Cardiac muscle cell (in vitro differentiated cells and primary cell): ENCODE results near the gene ARHGEF6. TPM values are rescaled to one million over a fixed set of nuclear protein-coding genes. Genes with fewer than 3 reads are reported as not detected.
A peak's percentile ranks its signal among the peaks of the same experiment; 100 is the strongest.
"Not testable (repeated sequence)": the region's sequence is repeated elsewhere in the genome, so short reads cannot be mapped to it uniquely, and the experiment has no call there.

Experiments
- DNase-seq, 2 donors: peaks; one replicate each; pipeline versions ENCODE4 v3.0.0 to v3.0.0-alpha.2; 2010 to 2017; ENCODE audit warnings: low read depth in 1 of 2, low spot score in 1 of 2
- H3K27ac ChIP-seq: fragments of 200-600 bp; sonication (generic); 2 replicates; pipeline ENCODE4 v1.5.1; 2016
- H3K27me3 ChIP-seq: fragments of 200-600 bp; sonication (generic); 2 replicates; pipeline ENCODE4 v1.6.0; 2016; ENCODE audit warnings: control low read depth
- H3K36me3 ChIP-seq: fragments of 200-600 bp; sonication (generic); 2 replicates; pipeline ENCODE4 v1.5.1; 2016; ENCODE audit warnings: control low read depth
- H3K4me1 ChIP-seq: fragments of 200-600 bp; sonication (generic); 2 replicates; pipeline ENCODE4 v1.8.1; 2017; ENCODE audit warnings: low read depth, mild to moderate bottlenecking, mixed run types
- H3K4me3 ChIP-seq: fragments of 200-600 bp; sonication (generic); 2 replicates; pipeline ENCODE4 v1.5.1; 2016; ENCODE audit warnings: mild to moderate bottlenecking
- H3K9me3 ChIP-seq: fragments of 200-600 bp; sonication (generic); 2 replicates; pipeline ENCODE4 v1.5.1; 2017; ENCODE audit warnings: low read depth, mild to moderate bottlenecking, control low read depth
- CTCF ChIP-seq: IDR thresholded peaks from 2 replicates; pipeline ENCODE4 v1.5.1; 2012; ENCODE audit warnings: low read depth, mild to moderate bottlenecking, low read length
- polyA plus RNA-seq: library from polyadenylated mRNA; unstranded; fragments of >200 nt; fragmentation: Nextera tagmentation; extraction: Ambion mirVana; gene quantifications from 2 replicates; pipeline ENCODE4 v1.2.1, GENCODE V29; 2016
- total RNA-seq: library from RNA; depleted of rRNA; stranded (reverse); fragments of >200 nt; gene quantifications from 2 replicates; pipeline ENCODE4 v1.2.3, GENCODE V29; 2016

Gene ARHGEF6
- total and polyA plus RNA-seq, 2 experiments from 2014 or later, result 2.4 to 2.7 TPM

GRCh38 chrX:136779346-136779781 is 1.4 kb downstream of the ARHGEF6 start:
- DNase-seq, result no peak
- no peak overlapping the region for H3K4me3 ChIP-seq
- no peaks in the 10 kb centered on the region for H3K9me3 ChIP-seq
- no peaks in the 10 kb centered on the region for H3K4me1 ChIP-seq
- no peak for TF ChIP-seq CTCF
- H3K27ac ChIP-seq, result no peak overlapping the region
- H3K36me3 ChIP-seq, result no peaks in the 10 kb centered on the region
- H3K27me3 ChIP-seq, result no peaks in the 10 kb centered on the region

GRCh38 chrX:136778916-136779315 is 1.8 kb downstream of the ARHGEF6 start:
- H3K27me3 ChIP-seq, result no peaks in the 10 kb centered on the region
- no peaks in the 10 kb centered on the region for H3K4me1 ChIP-seq
- H3K4me3 ChIP-seq, result no peak overlapping the region
- no peaks in the 10 kb centered on the region for H3K9me3 ChIP-seq
- H3K36me3 ChIP-seq, result no peaks in the 10 kb centered on the region
- H3K27ac ChIP-seq, result no peak overlapping the region
- no peak for TF ChIP-seq CTCF
- no peak for DNase-seq

GRCh38 chrX:136778020-136778419 is 2.7 kb downstream of the ARHGEF6 start:
- Histone ChIP-seq H3K4me1 (no peaks in the 10 kb centered on the region), H3K4me3 (no peak overlapping the region), H3K27me3 (no peaks in the 10 kb centered on the region), H3K9me3 (no peaks in the 10 kb centered on the region), H3K36me3 (no peaks in the 10 kb centered on the region), H3K27ac (no peak overlapping the region)
- DNase-seq, result no peak
- no peak for TF ChIP-seq CTCF

GRCh38 chrX:136773648-136774047 is 7.1 kb downstream of the ARHGEF6 start:
- Histone ChIP-seq H3K4me3 (no peak overlapping the region), H3K27ac (no peak overlapping the region), H3K9me3 (no peaks in the 10 kb centered on the region), H3K4me1 (no peaks in the 10 kb centered on the region), H3K27me3 (no peaks in the 10 kb centered on the region), H3K36me3 (no peaks in the 10 kb centered on the region)
- DNase-seq, result no peak
- TF ChIP-seq CTCF, result no peak

- H3K27me3 ChIP-seq, H3K9me3 ChIP-seq, DNase-seq, H3K27ac ChIP-seq, H3K4me1 ChIP-seq, H3K36me3 ChIP-seq, H3K4me3 ChIP-seq: not testable (repeated sequence)
Measured at GRCh38 chrX:136771869-136772268, 8.9 kb downstream of the ARHGEF6 start.

GRCh38 chrX:136768469-136769084 is 12.2 kb downstream of the ARHGEF6 start:
- no peak overlapping the region for H3K4me3 ChIP-seq
- DNase-seq, result peak in 1 of 2 donors; percentile 83
- TF ChIP-seq CTCF, result no peak
- no peaks in the 10 kb centered on the region for H3K36me3 ChIP-seq
- H3K27me3 ChIP-seq, result no peaks in the 10 kb centered on the region
- H3K9me3 ChIP-seq, result no peaks in the 10 kb centered on the region
- no peak overlapping the region for H3K27ac ChIP-seq
- no peaks in the 10 kb centered on the region for H3K4me1 ChIP-seq
